Neural progenitor cell (in vitro differentiated cells): ENCODE measurements around the gene VPS41.

Experiments
- EZH2phosphoT487 ChIP-seq: fragments of 200-600 bp; sonication (generic); IDR thresholded peaks from 2 replicates; pipeline ENCODE4 v1.6.1; 2017; ENCODE audit warnings: antibody characterized with exemption
- TF ChIP-seq, protein P1 (sequence below): fragments of 200-600 bp; sonication (generic); IDR thresholded peaks from 2 replicates; pipeline ENCODE4 v1.5.1; 2017; ENCODE audit warnings: antibody characterized with exemption, mild to moderate bottlenecking

DNA sequence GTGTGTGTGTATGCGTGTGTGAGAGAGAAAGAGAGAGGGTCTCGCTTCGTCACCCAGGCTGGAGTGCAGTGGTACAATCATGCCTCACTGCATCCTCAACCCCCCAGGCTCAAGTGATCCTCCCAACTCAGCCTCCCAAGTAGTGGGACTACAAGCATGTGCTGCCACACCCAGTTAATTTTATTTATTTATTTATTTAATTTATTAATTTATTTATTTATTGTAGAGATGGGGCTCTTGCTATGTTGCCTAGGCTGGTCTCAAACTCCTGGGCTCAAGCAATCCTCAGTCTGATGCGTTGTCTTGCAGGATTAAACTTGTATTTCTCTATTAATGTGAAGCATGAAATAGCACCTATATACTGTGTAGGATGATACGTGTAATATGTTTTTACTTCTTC is 46.9 kb upstream of the VPS41 start:
- TF ChIP-seq, protein P1, sequence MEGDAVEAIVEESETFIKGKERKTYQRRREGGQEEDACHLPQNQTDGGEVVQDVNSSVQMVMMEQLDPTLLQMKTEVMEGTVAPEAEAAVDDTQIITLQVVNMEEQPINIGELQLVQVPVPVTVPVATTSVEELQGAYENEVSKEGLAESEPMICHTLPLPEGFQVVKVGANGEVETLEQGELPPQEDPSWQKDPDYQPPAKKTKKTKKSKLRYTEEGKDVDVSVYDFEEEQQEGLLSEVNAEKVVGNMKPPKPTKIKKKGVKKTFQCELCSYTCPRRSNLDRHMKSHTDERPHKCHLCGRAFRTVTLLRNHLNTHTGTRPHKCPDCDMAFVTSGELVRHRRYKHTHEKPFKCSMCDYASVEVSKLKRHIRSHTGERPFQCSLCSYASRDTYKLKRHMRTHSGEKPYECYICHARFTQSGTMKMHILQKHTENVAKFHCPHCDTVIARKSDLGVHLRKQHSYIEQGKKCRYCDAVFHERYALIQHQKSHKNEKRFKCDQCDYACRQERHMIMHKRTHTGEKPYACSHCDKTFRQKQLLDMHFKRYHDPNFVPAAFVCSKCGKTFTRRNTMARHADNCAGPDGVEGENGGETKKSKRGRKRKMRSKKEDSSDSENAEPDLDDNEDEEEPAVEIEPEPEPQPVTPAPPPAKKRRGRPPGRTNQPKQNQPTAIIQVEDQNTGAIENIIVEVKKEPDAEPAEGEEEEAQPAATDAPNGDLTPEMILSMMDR: no peak
- no peak for TF ChIP-seq EZH2phosphoT487
